Stimulated activated CD4-positive, alpha-beta T cell treated with anti-CD3 and anti-CD28 coated beads, Interleukin-15, amount 100 ng/mL, for 1 hour (primary cell): ENCODE data around the gene TEDDM1.
"Not testable (repeated sequence)": the region's sequence is repeated elsewhere in the genome, so short reads cannot be mapped to it uniquely, and the experiment has no call there.

Experiments
- DNase-seq, 2 donors: peaks; one replicate each; pipeline ENCODE4 v3.0.0-alpha.2; 2020; ENCODE audit warnings: low read depth in 1 of 2, low spot score in 1 of 2

TEDDM1 gene

GRCh38 chr1:182400567-182400966 lies at the start of gene TEDDM1:
Gene TEDDM1, minus strand, starts transcription at chr1:182400667. Its CDS starts 182 bp downstream, at chr1:182400485.
- DNase-seq: no peak

GRCh38 chr1:182450087-182450486 lies 49.6 kb upstream of the TEDDM1 start, which contains the start of gene RGSL1:
Gene RGSL1, plus strand, starts transcription at chr1:182450146. Its CDS starts 20 bp downstream, at chr1:182450166.
- DNase-seq: no peak

GRCh38 chr1:182447660-182448059 lies 47.2 kb upstream of the TEDDM1 start:
- DNase-seq: no peak

- not testable (repeated sequence) for DNase-seq
Observed at GRCh38 chr1:182447124-182447523, 46.7 kb upstream of the TEDDM1 start.

- DNase-seq: no peak
Observed at GRCh38 chr1:182446033-182446669, 45.7 kb upstream of the TEDDM1 start.

- no peak for DNase-seq
Observed at GRCh38 chr1:182444497-182444896, 44.0 kb upstream of the TEDDM1 start.

- no peak for DNase-seq
Observed at GRCh38 chr1:182442333-182442732, 41.9 kb upstream of the TEDDM1 start.

- DNase-seq: no peak
Observed at GRCh38 chr1:182441719-182442118, 41.3 kb upstream of the TEDDM1 start.

GRCh38 chr1:182438326-182438725 lies 37.9 kb upstream of the TEDDM1 start:
- no peak for DNase-seq

- no peak for DNase-seq
Observed at GRCh38 chr1:182433580-182433979, 33.1 kb upstream of the TEDDM1 start.

- DNase-seq: no peak
Observed at GRCh38 chr1:182431278-182431677, 30.8 kb upstream of the TEDDM1 start.

GRCh38 chr1:182430263-182431068 lies 30.0 kb upstream of the TEDDM1 start:
- no peak for DNase-seq

- no peak for DNase-seq
Observed at GRCh38 chr1:182428043-182428442, 27.6 kb upstream of the TEDDM1 start.

- no peak for DNase-seq
Observed at GRCh38 chr1:182426442-182427430, 26.3 kb upstream of the TEDDM1 start.

- no peak for DNase-seq
Observed at GRCh38 chr1:182415789-182416188, 15.3 kb upstream of the TEDDM1 start.

- DNase-seq: no peak
Observed at GRCh38 chr1:182413969-182414368, 13.5 kb upstream of the TEDDM1 start.

GRCh38 chr1:182413486-182413885 lies 13.0 kb upstream of the TEDDM1 start:
- no peak for DNase-seq

- no peak for DNase-seq
Observed at GRCh38 chr1:182410620-182411273, 10.3 kb upstream of the TEDDM1 start.

- DNase-seq: no peak
Observed at GRCh38 chr1:182410138-182410537, 9.7 kb upstream of the TEDDM1 start.

- no peak for DNase-seq
Observed at GRCh38 chr1:182408435-182409075, 8.1 kb upstream of the TEDDM1 start.
